Spleen (tissue), 11 donors: ENCODE results near the gene UBE2I. TPM values are rescaled to one million over a fixed set of nuclear protein-coding genes. Genes with fewer than 3 reads are reported as not detected.

Experiments
- DNase-seq: peaks from one replicate; pipeline ENCODE4 v3.0.0-alpha.2; 2020
- H3K27ac ChIP-seq, 8 donors: fragments of 200-600 bp; sonication (generic) in 7 of 8; 1 replicate in 4 of 8; 2 replicates in 4 of 8; pipeline versions ENCODE4 v1.5.0 to v1.8.0; 2016 to 2021; ENCODE audit warnings: inconsistent platforms in 4 of 8, mild to moderate bottlenecking in 4 of 8, moderate library complexity in 1 of 8
- H3K27me3 ChIP-seq, 7 donors: fragments of 200-600 bp; sonication (generic) in 6 of 7; replicated peaks in 1 of 7; 1 replicate in 4 of 7; 2 replicates in 3 of 7; pipeline versions ENCODE4 v1.5.0 to v1.8.0; 2016 to 2021; ENCODE audit warnings: inconsistent platforms in 3 of 7, mild to moderate bottlenecking in 1 of 7
- H3K36me3 ChIP-seq, 6 donors: fragments of 200-600 bp; sonication (generic) in 5 of 6; 1 replicate in 4 of 6; 2 replicates in 2 of 6; pipeline versions ENCODE4 v1.5.0 to v1.8.0; 2016 to 2021; ENCODE audit warnings: inconsistent platforms in 2 of 6
- H3K4me1 ChIP-seq, 6 donors: fragments of 200-600 bp; sonication (generic) in 5 of 6; 1 replicate in 3 of 6; 2 replicates in 3 of 6; pipeline versions ENCODE4 v1.5.0 to v1.8.0; 2016 to 2021; ENCODE audit warnings: inconsistent platforms in 3 of 6
- H3K4me3 ChIP-seq, 8 donors: fragments of 200-600 bp; sonication (generic) in 7 of 8; 1 replicate in 4 of 8; 2 replicates in 4 of 8; pipeline versions ENCODE4 v1.5.0 to v1.8.0; 2016 to 2021; ENCODE audit warnings: inconsistent platforms in 4 of 8, mild to moderate bottlenecking in 4 of 8, moderate library complexity in 2 of 8
- H3K9me3 ChIP-seq, 8 donors: fragments of 200-600 bp; sonication (generic) in 7 of 8; 1 replicate in 4 of 8; 2 replicates in 4 of 8; pipeline versions ENCODE4 v1.5.0 to v1.8.0; 2016 to 2021; ENCODE audit warnings: inconsistent platforms in 4 of 8
- CTCF ChIP-seq, 11 experiments: fragments of 200-600 bp in 7 of 11; fragments of 450-650 bp in 4 of 11; sonication (generic) in 4 of 11; IDR thresholded peaks in 8 of 11; conservative IDR thresholded peaks in 3 of 11; 1 replicate in 7 of 11; 2 replicates in 4 of 11; pipeline versions ENCODE4 v1.4.0 to v1.8.0; 2016 to 2021; ENCODE audit warnings: antibody characterized with exemption in 11 of 11, inconsistent platforms in 4 of 11, mild to moderate bottlenecking in 1 of 11
- POLR2A ChIP-seq, 3 donors: fragments of 450-650 bp; IDR thresholded peaks; one replicate each; pipeline ENCODE4 v1.5.1; 2017; ENCODE audit warnings: antibody characterized with exemption in 3 of 3, mild to moderate bottlenecking in 1 of 3
- POLR2AphosphoS5 ChIP-seq, 3 donors: sonication (generic); formaldehyde crosslinking; IDR thresholded peaks; one replicate each; pipeline ENCODE4 v1.5.1; 2017; ENCODE audit warnings: antibody characterized with exemption in 3 of 3
- WGBS, 5 donors: extraction: QIAGEN DNeasy Blood & Tissue Kit in 3 of 5; methylation state at CpG; one replicate each; pipeline versions ENCODE4 v1.1.5 to v1.1.7; 2013 to 2018; 5-methylcytosine and 5-hydroxymethylcytosine counted together
- intact Hi-C: fragments of 100-400 bp; cut with DNase I; formaldehyde crosslinking; loops from one replicate; pipeline ENCODE4 v1.15.0; 2023; ENCODE audit warnings: low total_unique reads
- polyA plus RNA-seq, 3 donors: library from polyadenylated mRNA; stranded (reverse); fragments of 200-250 nt; gene quantifications; one replicate each; pipeline ENCODE4 v1.2.1, GENCODE V29; 2013
- total RNA-seq, 7 donors: library from RNA; depleted of rRNA in 3 of 7; stranded (reverse); fragments of >200 nt in 3 of 7; fragmentation: NEBNext Ultra II Directional in 4 of 7; extraction: Animal tissue kit (Norgen Biotek cat#: 25700) in 4 of 7; gene quantifications; one replicate each; pipeline versions ENCODE4 v1.1.0 to v1.2.1, GENCODE V29; 2016 to 2021
- donor health status: healthy with polysubstance abuse.
- donor health status: DM: no; HTN: no; CAD: no; lungs with moderate emphysema.
- donor health status: DM: no; HTN: no; CAD: no.
- donor health status: Bipolar disorder and iron deficiency.
- donor health status: healthy.
- donor health status: DM: no; HTN: no; CAD: no.
- donor health status: DM: yes; HTN: yes; CAD: no.

UBE2I gene
- total and polyA plus RNA-seq, 10 donors, result 78.1 to 142 (median 119) TPM

- Histone ChIP-seq H3K27me3 (peaks cover 0 to 90% (median 54%) of the 10 kb centered on the region in 7 donors), H3K4me3 (no peak overlapping the region), H3K4me1 (peaks cover 0 to 26% (median 8%) of the 10 kb centered on the region in 6 donors), H3K27ac (no peak overlapping the region), H3K36me3 (no peaks in the 10 kb centered on the region), H3K9me3 (no peaks in the 10 kb centered on the region)
- 50 to 73% (median 61%) methylated on average over 18 to 40 of the region's 40 CpGs for WGBS, 5 donors
- TF ChIP-seq POLR2AphosphoS5 (IDR thresholded peaks at IDR 0.05) (no peak), POLR2A (IDR thresholded peaks at IDR 0.05) (no peak), CTCF (IDR thresholded peaks at IDR 0.05 in 8 of 11, conservative IDR thresholded peaks at IDR 0.05 in 3 of 11) (no peak)
- no peak for DNase-seq
- intact Hi-C loops, result no loop called here
Observed at GRCh38 chr16:1287982-1288670, 21.3 kb upstream of the UBE2I start.

- 20 to 49% (median 41%) methylated on average over 7 to 20 of the region's 20 CpGs for WGBS, 5 donors
- no peak for DNase-seq
- Histone ChIP-seq H3K27ac (no peak overlapping the region), H3K9me3 (no peaks in the 10 kb centered on the region), H3K4me1 (peaks cover 0 to 19% (median 6%) of the 10 kb centered on the region in 6 donors), H3K4me3 (no peak overlapping the region), H3K27me3 (peaks cover 0 to 90% (median 54%) of the 10 kb centered on the region in 7 donors), H3K36me3 (no peaks in the 10 kb centered on the region)
- no peak for TF ChIP-seq POLR2AphosphoS5 (IDR thresholded peaks at IDR 0.05)
- intact Hi-C loops, result no loop called here
Observed at GRCh38 chr16:1288813-1289476, 20.5 kb upstream of the UBE2I start.

- H3K36me3 ChIP-seq, result no peaks in the 10 kb centered on the region
- H3K4me1 ChIP-seq, result peaks cover 0 to 24% (median 6%) of the 10 kb centered on the region in 6 donors
- TF ChIP-seq POLR2A (IDR thresholded peaks at IDR 0.05) (no peak), CTCF (IDR thresholded peaks at IDR 0.05 in 8 of 11, conservative IDR thresholded peaks at IDR 0.05 in 3 of 11) (no peak), POLR2AphosphoS5 (IDR thresholded peaks at IDR 0.05) (no peak)
- H3K27ac ChIP-seq, result no peak overlapping the region
- intact Hi-C loops, result no loop called here
- no peaks in the 10 kb centered on the region for H3K9me3 ChIP-seq
- H3K4me3 ChIP-seq, result no peak overlapping the region
- WGBS, 5 donors, result 3 to 11% (median 8%) methylated on average over 11 to 17 of the region's 17 CpGs
- H3K27me3 ChIP-seq, result peaks cover 0 to 89% (median 54%) of the 10 kb centered on the region in 7 donors
- no peak for DNase-seq
Observed at GRCh38 chr16:1289477-1289866, 20.0 kb upstream of the UBE2I start.

GRCh38 chr16:1290063-1290501, 19.4 kb upstream of the UBE2I start:
- Histone ChIP-seq H3K4me1 (peaks cover 0 to 28% (median 6%) of the 10 kb centered on the region in 6 donors), H3K4me3 (no peak overlapping the region), H3K27me3 (peaks cover 0 to 90% (median 54%) of the 10 kb centered on the region in 7 donors), H3K9me3 (no peaks in the 10 kb centered on the region), H3K36me3 (no peaks in the 10 kb centered on the region), H3K27ac (no peak overlapping the region)
- intact Hi-C loops, result no loop called here
- DNase-seq, result no peak
- TF ChIP-seq POLR2A (IDR thresholded peaks at IDR 0.05) (no peak), CTCF (IDR thresholded peaks at IDR 0.05 in 8 of 11, conservative IDR thresholded peaks at IDR 0.05 in 3 of 11) (no peak), POLR2AphosphoS5 (IDR thresholded peaks at IDR 0.05) (no peak)
- WGBS, 5 donors, result 9 to 39% (median 15%) methylated on average over 8 to 22 of the region's 22 CpGs
